Nephron progenitor cell (in vitro differentiated cells): Measurements from ENCODE around the gene UTRN.

Experiments
- DNase-seq: peaks from one replicate; pipeline ENCODE4 v3.0.0; 2021
- H3K27ac Mint-ChIP-seq: 2 replicates; pipeline ENCODE4 v1.8.0; 2021; ENCODE audit warnings: mild to moderate bottlenecking, moderate library complexity, mixed read lengths
- H3K27me3 Mint-ChIP-seq: 2 replicates; pipeline ENCODE4 v1.8.0; 2021; ENCODE audit warnings: mild to moderate bottlenecking, low read depth, mixed read lengths; ENCODE audit not compliant: poor library complexity
- H3K36me3 Mint-ChIP-seq: 2 replicates; pipeline ENCODE4 v1.8.0; 2021; ENCODE audit warnings: low read depth, mixed read lengths
- H3K4me1 Mint-ChIP-seq: 2 replicates; pipeline ENCODE4 v1.8.0; 2021; ENCODE audit warnings: mixed read lengths
- H3K4me3 Mint-ChIP-seq: 2 replicates; pipeline ENCODE4 v1.8.0; 2021; ENCODE audit warnings: mild to moderate bottlenecking, moderate library complexity, mixed read lengths
- H3K9me3 Mint-ChIP-seq: 2 replicates; pipeline ENCODE4 v1.8.0; 2021; ENCODE audit warnings: mild to moderate bottlenecking, moderate library complexity, mixed read lengths
- CTCF ChIP-seq: fragments of 200-600 bp; sonication (generic); IDR thresholded peaks from 2 replicates; pipeline ENCODE4 v1.5.0; 2021; ENCODE audit warnings: antibody characterized with exemption

Gene UTRN

GRCh38 chr6:144284783-144285547 is at the start of gene UTRN:
Gene UTRN (plus strand): TSS chr6:144285335. CDS start chr6:144291829, 6,494 bp downstream.
- TF ChIP-seq CTCF = no peak

GRCh38 chr6:144244688-144245087 is 40.4 kb upstream of the UTRN start:
- H3K27me3 Mint-ChIP-seq = peaks cover 18% of the 10 kb centered on the region
- no peak overlapping the region for H3K27ac Mint-ChIP-seq
- no peak for TF ChIP-seq CTCF
- no peaks in the 10 kb centered on the region for H3K36me3 Mint-ChIP-seq
- H3K9me3 Mint-ChIP-seq = peaks cover 24% of the 10 kb centered on the region
- DNase-seq = no peak
- peaks cover 24% of the 10 kb centered on the region for H3K4me1 Mint-ChIP-seq
- H3K4me3 Mint-ChIP-seq = no peak overlapping the region

More at GRCh38 chr6:144284783-144285547, at the start of gene UTRN:
- Mint-ChIP-seq H3K9me3 (no peaks in the 10 kb centered on the region), H3K4me1 (peaks cover 26% of the 10 kb centered on the region), H3K36me3 (peaks cover 10% of the 10 kb centered on the region), H3K27ac (peak within 1 kb of the TSS; percentile 99), H3K4me3 (peak within 1 kb of the TSS; percentile 94), H3K27me3 (peaks cover 2% of the 10 kb centered on the region)
- DNase-seq = peak; percentile 85

GRCh38 chr6:144246988-144247387 is 38.1 kb upstream of the UTRN start:
- Mint-ChIP-seq H3K4me1 (peaks cover 27% of the 10 kb centered on the region), H3K27ac (no peak overlapping the region), H3K27me3 (peaks cover 18% of the 10 kb centered on the region), H3K36me3 (peaks cover 5% of the 10 kb centered on the region), H3K4me3 (no peak overlapping the region), H3K9me3 (peaks cover 24% of the 10 kb centered on the region)
- DNase-seq = no peak
- TF ChIP-seq CTCF = no peak

- TF ChIP-seq CTCF = no peak
- Mint-ChIP-seq H3K27ac (peak overlapping the region; percentile 57), H3K9me3 (peaks cover 24% of the 10 kb centered on the region), H3K4me3 (no peak overlapping the region), H3K27me3 (peaks cover 18% of the 10 kb centered on the region), H3K36me3 (peaks cover 5% of the 10 kb centered on the region), H3K4me1 (peaks cover 27% of the 10 kb centered on the region)
- no peak for DNase-seq
Observed at GRCh38 chr6:144248003-144248402, 37.1 kb upstream of the UTRN start.

GRCh38 chr6:144248476-144249301 is 36.4 kb upstream of the UTRN start:
- H3K4me1 Mint-ChIP-seq = peaks cover 27% of the 10 kb centered on the region
- H3K27me3 Mint-ChIP-seq = peaks cover 16% of the 10 kb centered on the region
- TF ChIP-seq CTCF = no peak
- no peak for DNase-seq
- H3K36me3 Mint-ChIP-seq = peaks cover 5% of the 10 kb centered on the region
- H3K27ac Mint-ChIP-seq = peak overlapping the region; percentile 73
- no peak overlapping the region for H3K4me3 Mint-ChIP-seq
- H3K9me3 Mint-ChIP-seq = peaks cover 24% of the 10 kb centered on the region
